Measurements from ENCODE around the gene FXR1.

DNA sequence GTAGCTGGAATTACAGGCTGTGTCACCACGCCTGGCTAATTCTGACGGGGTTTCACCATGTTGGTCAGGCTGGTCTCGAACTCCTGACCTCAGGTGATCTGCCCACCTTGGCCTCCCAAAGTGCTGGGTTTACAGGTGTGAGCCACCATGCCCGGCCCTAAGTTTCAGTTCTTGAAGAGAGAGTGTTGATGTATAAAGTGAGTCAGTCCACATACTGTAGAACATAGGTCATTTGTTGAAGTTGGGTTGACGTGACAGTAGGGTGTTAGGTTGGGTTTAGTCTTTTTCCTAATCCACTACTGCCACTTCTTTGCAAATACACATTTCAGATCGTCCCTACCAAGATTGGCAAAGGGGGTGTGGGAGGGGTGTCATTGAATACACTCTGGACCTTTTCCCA lies 61.8 kb downstream of the FXR1 start:
- TF ChIP-seq FOXA1 (IDR thresholded peaks at IDR 0.05) (no peak), BHLHE40 (IDR thresholded peaks at IDR 0.05; ENCODE audit: borderline replicate concordance) (no peak), LEF1 (IDR thresholded peaks at IDR 0.05; ENCODE audit: borderline replicate concordance) (no peak), TARDBP (IDR thresholded peaks at IDR 0.05) (no peak), SP1 (IDR thresholded peaks at IDR 0.05) (no peak)
